ELR (cell line): Measurements from ENCODE around the gene CFAP74.
A peak's percentile ranks its signal among the peaks of the same experiment; 100 is the strongest.

ENCODE experiments used
- DNase-seq: peaks from one replicate; pipeline ENCODE4 v3.0.0-alpha.2; 2015; ENCODE audit warnings: low read depth

The CFAP74 gene

GRCh38 chr1:2003541-2004131 lies at the start of gene CFAP74:
CFAP74 (minus strand) TSS chr1:2003786; CDS start chr1:1990956, 12,830 bp downstream.
- DNase-seq, result peak; percentile 38

- DNase-seq, result no peak
Observed at GRCh38 chr1:2053217-2053616, 49.6 kb upstream of the CFAP74 start.

- no peak for DNase-seq
Observed at GRCh38 chr1:2052756-2053155, 49.2 kb upstream of the CFAP74 start.

- DNase-seq, result no peak
Observed at GRCh38 chr1:2052054-2052679, 48.6 kb upstream of the CFAP74 start.

GRCh38 chr1:2050793-2051682 lies 47.5 kb upstream of the CFAP74 start:
- DNase-seq, result no peak

GRCh38 chr1:2050461-2050792 lies 46.8 kb upstream of the CFAP74 start:
- DNase-seq, result no peak

- peak; percentile 32 for DNase-seq
Observed at GRCh38 chr1:2049718-2050431, 46.3 kb upstream of the CFAP74 start, which contains the start of gene PRKCZ. PRKCZ (plus strand) TSS chr1:2050411; CDS start chr1:2050631, 220 bp downstream.

- peak; percentile 21 for DNase-seq
Observed at GRCh38 chr1:2049225-2049717, 45.7 kb upstream of the CFAP74 start.

- DNase-seq, result no peak
Observed at GRCh38 chr1:2047749-2048729, 44.5 kb upstream of the CFAP74 start.

- DNase-seq, result no peak
Observed at GRCh38 chr1:2046953-2047748, 43.6 kb upstream of the CFAP74 start.

GRCh38 chr1:2046174-2046917 lies 42.8 kb upstream of the CFAP74 start:
- DNase-seq, result peak; percentile 17

- no peak for DNase-seq
Observed at GRCh38 chr1:2045468-2046173, 42.0 kb upstream of the CFAP74 start.

GRCh38 chr1:2044510-2045319 lies 41.1 kb upstream of the CFAP74 start:
- DNase-seq, result peak; percentile 52

- DNase-seq, result no peak
Observed at GRCh38 chr1:2043886-2044285, 40.3 kb upstream of the CFAP74 start.

- no peak for DNase-seq
Observed at GRCh38 chr1:2042830-2043773, 39.5 kb upstream of the CFAP74 start.

GRCh38 chr1:2041887-2042286 lies 38.3 kb upstream of the CFAP74 start:
- no peak for DNase-seq

- no peak for DNase-seq
Observed at GRCh38 chr1:2041305-2041704, 37.7 kb upstream of the CFAP74 start.
